H9 (cell line): Measurements from ENCODE around the gene SEMA5A. TPM values are rescaled to one million over a fixed set of nuclear protein-coding genes. Genes with fewer than 3 reads are reported as not detected.

Experiments used
- DNase-seq: peaks from one replicate; pipeline ENCODE4 v3.0.0-alpha.2; 2017
- H2AFZ ChIP-seq: one replicate; pipeline ENCODE4 v1.6.1; 2013; ENCODE audit warnings: mild to moderate bottlenecking, low read length, control low read depth, moderate library complexity
- H2AK5ac ChIP-seq: 2 replicates; pipeline ENCODE4 v1.6.1; 2013; ENCODE audit warnings: low read length, control low read depth, mixed read lengths; ENCODE audit not compliant: insufficient read length
- H2BK120ac ChIP-seq: one replicate; pipeline ENCODE4 v1.6.1; 2013; ENCODE audit warnings: low read depth, mild to moderate bottlenecking, low read length, control low read depth, inconsistent platforms; ENCODE audit not compliant: poor library complexity, severe bottlenecking
- H2BK12ac ChIP-seq: 2 replicates; pipeline ENCODE4 v1.6.1; 2013; ENCODE audit warnings: low read length, control low read depth, mixed read lengths, low read depth; ENCODE audit not compliant: insufficient read length
- H2BK15ac ChIP-seq: 2 replicates; pipeline ENCODE4 v1.6.1; 2013; ENCODE audit warnings: low read depth, low read length, control low read depth
- H2BK20ac ChIP-seq: one replicate; pipeline ENCODE4 v1.6.1; 2013; ENCODE audit warnings: low read depth, mild to moderate bottlenecking, low read length, control low read depth, inconsistent platforms; ENCODE audit not compliant: poor library complexity, severe bottlenecking
- H2BK5ac ChIP-seq: 2 replicates; pipeline ENCODE4 v1.6.1; 2013; ENCODE audit warnings: low read length, control low read depth, mixed read lengths; ENCODE audit not compliant: insufficient read length
- H3K14ac ChIP-seq: 2 replicates; pipeline ENCODE4 v1.6.1; 2013; ENCODE audit warnings: low read length, control low read depth; ENCODE audit not compliant: insufficient read depth
- H3K18ac ChIP-seq: 2 replicates; pipeline ENCODE4 v1.6.1; 2013; ENCODE audit warnings: low read depth, mild to moderate bottlenecking, mixed read lengths, low read length, control low read depth; ENCODE audit not compliant: insufficient read length
- H3K23ac ChIP-seq: 2 replicates; pipeline ENCODE4 v1.6.1; 2013; ENCODE audit warnings: low read length, control low read depth, mixed read lengths, low read depth; ENCODE audit not compliant: insufficient read length
- H3K23me2 ChIP-seq: 2 replicates; pipeline ENCODE4 v1.6.1; 2013; ENCODE audit warnings: low read depth, mild to moderate bottlenecking, mixed read lengths, low read length, control low read depth; ENCODE audit not compliant: insufficient read length, poor library complexity, severe bottlenecking
- H3K27ac ChIP-seq: 2 replicates; pipeline ENCODE4 v1.5.1; 2013; ENCODE audit warnings: low read length, control low read depth, mixed read lengths, low read depth; ENCODE audit not compliant: insufficient read length
- H3K27me3 ChIP-seq: 2 replicates; pipeline ENCODE4 v1.6.1; 2013; ENCODE audit warnings: low read length, control low read depth, inconsistent platforms; ENCODE audit not compliant: insufficient read depth
- H3K4ac ChIP-seq: 2 replicates; pipeline ENCODE4 v1.6.1; 2013; ENCODE audit warnings: low read depth, mild to moderate bottlenecking, control low read depth, inconsistent platforms, low read length, moderate library complexity
- H3K4me1 ChIP-seq: 2 replicates; pipeline ENCODE4 v1.6.1; 2013; ENCODE audit warnings: low read length, control low read depth, inconsistent platforms; ENCODE audit not compliant: insufficient read depth
- H3K4me2 ChIP-seq: 2 replicates; pipeline ENCODE4 v1.6.1; 2013; ENCODE audit warnings: low read length, control low read depth, mixed read lengths; ENCODE audit not compliant: insufficient read length, insufficient read depth
- H3K56ac ChIP-seq: 2 replicates; pipeline ENCODE4 v1.6.1; 2013; ENCODE audit warnings: low read depth, mild to moderate bottlenecking, mixed read lengths, low read length, control low read depth; ENCODE audit not compliant: insufficient read length
- H3K79me1 ChIP-seq: 2 replicates; pipeline ENCODE4 v1.6.1; 2013; ENCODE audit warnings: low read depth, mild to moderate bottlenecking, moderate library complexity, low read length, control low read depth, inconsistent platforms; ENCODE audit not compliant: insufficient read depth, poor library complexity, severe bottlenecking
- H3K79me2 ChIP-seq: 2 replicates; pipeline ENCODE4 v1.6.1; 2013; ENCODE audit warnings: low read length, control low read depth, inconsistent platforms; ENCODE audit not compliant: insufficient read depth
- H3K9ac ChIP-seq: 2 replicates; pipeline ENCODE4 v1.6.1; 2013; ENCODE audit warnings: low read length, control low read depth, mixed read lengths; ENCODE audit not compliant: insufficient read length; ENCODE audit errors: extremely low read depth
- H3K9me3 ChIP-seq: one replicate; pipeline ENCODE4 v1.6.1; 2013; ENCODE audit warnings: low read depth, low read length, inconsistent platforms; ENCODE audit not compliant: control insufficient read depth
- H3T11ph ChIP-seq: one replicate; pipeline ENCODE4 v1.6.1; 2013; ENCODE audit warnings: mild to moderate bottlenecking, low read length, control low read depth, inconsistent platforms
- H4K20me1 ChIP-seq: one replicate; pipeline ENCODE4 v1.6.1; 2013; ENCODE audit not compliant: control insufficient read depth, insufficient read length, insufficient read depth
- H4K5ac ChIP-seq: 2 replicates; pipeline ENCODE4 v1.6.1; 2013; ENCODE audit warnings: low read depth, mild to moderate bottlenecking, mixed read lengths, low read length, control low read depth; ENCODE audit not compliant: insufficient read length
- H4K8ac ChIP-seq: replicated peaks from 2 replicates; pipeline ENCODE4 v1.6.1; 2013; ENCODE audit warnings: low read length, control low read depth, mixed read lengths, low read depth; ENCODE audit not compliant: insufficient read length
- H4K91ac ChIP-seq: 2 replicates; pipeline ENCODE4 v1.6.1; 2013; ENCODE audit warnings: low read depth, mild to moderate bottlenecking, moderate library complexity, mixed read lengths, low read length, control low read depth; ENCODE audit not compliant: insufficient read length
- H3K27ac Mint-ChIP-seq, 3 experiments: 2 replicates in 2 of 3; 3 replicates in 1 of 3; pipeline ENCODE4 v1.8.0; 2020 to 2021; ENCODE audit warnings: mixed read lengths in 3 of 3, mild to moderate bottlenecking in 1 of 3, moderate library complexity in 1 of 3
- H3K27me3 Mint-ChIP-seq: 2 replicates; pipeline ENCODE4 v1.8.0; 2021; ENCODE audit warnings: low read depth, mild to moderate bottlenecking, moderate library complexity, mixed read lengths
- H3K36me3 Mint-ChIP-seq, 3 experiments: 2 replicates in 2 of 3; 3 replicates in 1 of 3; pipeline ENCODE4 v1.8.0; 2020 to 2021; ENCODE audit warnings: low read depth in 3 of 3, mixed read lengths in 3 of 3; ENCODE audit not compliant: insufficient read depth in 1 of 3
- H3K4me1 Mint-ChIP-seq, 2 experiments: 2 replicates each; pipeline ENCODE4 v1.8.0; 2020; ENCODE audit warnings: mixed read lengths in 2 of 2
- H3K4me3 Mint-ChIP-seq, 2 experiments: 2 replicates in 1 of 2; 3 replicates in 1 of 2; pipeline ENCODE4 v1.8.0; 2020 to 2021; ENCODE audit warnings: mild to moderate bottlenecking in 2 of 2, mixed read lengths in 2 of 2, moderate library complexity in 1 of 2
- H3K9me3 Mint-ChIP-seq, 2 experiments: 2 replicates in 1 of 2; 3 replicates in 1 of 2; pipeline ENCODE4 v1.8.0; 2020; ENCODE audit warnings: mild to moderate bottlenecking in 2 of 2, mixed read lengths in 2 of 2, moderate library complexity in 1 of 2
- CTCF ChIP-seq: fragments of 200-600 bp; sonication (generic); conservative IDR thresholded peaks from 3 replicates; pipeline ENCODE4 v1.8.0; 2021; ENCODE audit warnings: antibody characterized with exemption, mild to moderate bottlenecking
- WGBS: extraction: QIAGEN DNeasy Blood & Tissue Kit; methylation state at CpG from one replicate; pipeline ENCODE4 v1.1.7; 2013; ENCODE audit warnings: missing lambda C conversion rate, low lambda C conversion rate, mixed read lengths; ENCODE audit not compliant: insufficient read length; ENCODE audit errors: extremely low coverage; 5-methylcytosine and 5-hydroxymethylcytosine counted together
- total RNA-seq: library from RNA; stranded (reverse); gene quantifications from 2 replicates; pipeline ENCODE4 v1.2.1, GENCODE V29; 2021

SEMA5A gene
- total RNA-seq, 1 experiment from 2014 or later = 4.3 TPM

DNA sequence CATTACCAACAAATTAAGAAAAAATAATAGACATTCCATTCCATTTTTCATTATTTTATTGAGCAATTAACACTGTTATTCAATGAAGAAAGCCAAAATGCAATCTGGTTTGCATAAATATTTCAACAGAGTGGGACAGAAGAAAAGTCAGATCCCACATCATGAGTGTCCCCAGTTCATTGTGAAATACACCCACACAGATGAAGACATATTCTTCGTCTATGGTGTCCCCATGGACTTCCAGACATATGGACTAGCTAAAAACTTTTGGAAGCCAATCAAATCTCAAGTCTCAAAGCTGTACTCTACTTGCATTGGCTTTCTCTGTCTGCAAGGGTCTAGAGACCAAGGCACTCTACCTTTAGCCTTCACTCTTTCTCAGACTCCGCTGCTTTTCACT lies 194.3 kb downstream of the SEMA5A start:
- H2BK20ac ChIP-seq = no peak overlapping the region
- no peaks in the 10 kb centered on the region for H3K9me3 ChIP-seq
- no peaks in the 10 kb centered on the region for H3K23me2 ChIP-seq
- no peak overlapping the region for H3K56ac ChIP-seq
- H2BK12ac ChIP-seq = no peak overlapping the region
- no peak overlapping the region for H3K4me3 Mint-ChIP-seq
- no peak overlapping the region for H3K23ac ChIP-seq
- no peak overlapping the region for H3T11ph ChIP-seq
- no peak overlapping the region for H3K27ac ChIP-seq
- no peak overlapping the region for H3K18ac ChIP-seq
- H3K4me1 Mint-ChIP-seq = no peaks in the 10 kb centered on the region
- H3K27me3 ChIP-seq = no peaks in the 10 kb centered on the region
- H3K27me3 Mint-ChIP-seq = no peaks in the 10 kb centered on the region; the same call in 1 of the 2 replicates
- no peaks in the 10 kb centered on the region for H4K20me1 ChIP-seq
- no peak overlapping the region for H3K4ac ChIP-seq
- no peak overlapping the region for H2AK5ac ChIP-seq
- no peak overlapping the region for H3K4me2 ChIP-seq
- H2BK15ac ChIP-seq = no peak overlapping the region
- no peak overlapping the region for H3K9ac ChIP-seq
- no peak overlapping the region for H3K14ac ChIP-seq
- H4K8ac ChIP-seq = no peak overlapping the region
- H2BK5ac ChIP-seq = no peak overlapping the region
- H4K5ac ChIP-seq = no peak overlapping the region
- H3K4me1 ChIP-seq = no peaks in the 10 kb centered on the region
- H3K27ac Mint-ChIP-seq = no peak overlapping the region
- no peak overlapping the region for H4K91ac ChIP-seq
- H2BK120ac ChIP-seq = no peak overlapping the region
- H3K79me1 ChIP-seq = no peaks in the 10 kb centered on the region
- H2AFZ ChIP-seq = no peak overlapping the region
- DNase-seq = no peak
- TF ChIP-seq CTCF = no peak
- no peaks in the 10 kb centered on the region for H3K36me3 Mint-ChIP-seq
- H3K79me2 ChIP-seq = no peaks in the 10 kb centered on the region
- H3K9me3 Mint-ChIP-seq = no peaks in the 10 kb centered on the region
- WGBS = no CpG with 5 or more reads among the region's 2 CpGs
